Measurements from ENCODE around the gene ZNF175. TPM values are rescaled to one million over a fixed set of nuclear protein-coding genes. Genes with fewer than 3 reads are reported as not detected.
A peak's percentile ranks its signal among the peaks of the same experiment; 100 is the strongest.

The ZNF175 gene
- total and polyA plus RNA-seq, 9 of the 15 experiments (the other 6 are each of a cell fraction or from before 2014, with no cell fraction given) = 3.7 to 37.9 (median 14.0) TPM

DNA sequence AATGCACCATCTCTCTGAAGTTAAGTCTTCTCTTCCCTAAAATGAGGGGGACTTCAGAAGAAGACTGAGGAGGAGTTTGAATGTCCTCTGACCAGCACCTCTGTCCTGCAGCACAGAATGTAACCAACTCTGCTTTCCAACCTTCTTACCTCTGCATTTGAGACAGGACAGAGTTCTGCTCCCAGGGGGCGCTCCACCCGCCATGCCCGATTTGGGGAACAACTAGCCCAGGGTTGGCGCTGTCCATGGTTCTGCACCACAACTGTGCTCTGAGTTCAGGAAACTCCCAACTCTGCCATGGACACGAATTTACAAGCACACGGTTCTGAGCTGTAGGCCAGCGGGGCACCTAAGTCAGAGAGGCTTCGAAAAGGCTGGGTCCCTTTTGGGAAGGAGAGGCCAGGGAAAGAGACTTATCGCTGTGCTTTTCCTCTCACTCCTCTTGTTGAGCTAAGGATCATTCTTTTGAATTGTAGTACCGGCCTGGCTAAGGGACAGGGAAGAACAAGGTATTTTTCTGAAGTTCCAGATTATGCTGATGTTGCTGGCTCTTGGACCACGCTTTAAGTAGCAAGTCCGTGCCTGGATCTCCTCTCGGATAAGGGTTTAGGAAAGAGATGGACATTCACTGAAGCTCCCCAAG is 37.0 kb downstream of the ZNF175 start (continued):
- no peak for TF ChIP-seq ADNP (tag; IDR thresholded peaks at IDR 0.05)
- no peak for TF ChIP-seq STAT5B (CRISPR knock-in tag; IDR thresholded peaks at IDR 0.05)
- TF ChIP-seq PRMT5 (CRISPR knock-in tag; IDR thresholded peaks at IDR 0.05) = peak; percentile 97
- TF ChIP-seq HMG20B (CRISPR knock-in tag; IDR thresholded peaks at IDR 0.05) = no peak
- peak; percentile 50; the same call in 1 of the 2 replicates for TF ChIP-seq ZNF311 (CRISPR knock-in tag; IDR thresholded peaks at IDR 0.05)
- TF ChIP-seq PTTG1 (tag; IDR thresholded peaks at IDR 0.05; ENCODE audit: low read depth) = no peak
- no peak for TF ChIP-seq POLR3A (IDR thresholded peaks at IDR 0.05; ENCODE audit: borderline replicate concordance, extremely low read depth, insufficient read depth, insufficient read length)
- TF ChIP-seq ZBTB1 (CRISPR knock-in tag; IDR thresholded peaks at IDR 0.05; ENCODE audit: borderline replicate concordance, low read depth) = peak; percentile 82; the same call in 1 of the 2 replicates
- TF ChIP-seq ZNF384 (IDR thresholded peaks at IDR 0.05; ENCODE audit: low read depth, low read length) = 0 out of 2 replicates have a peak, but pooled peaks have one; percentile 35
- no peak for TF ChIP-seq NR2F6 (CRISPR knock-in tag; IDR thresholded peaks at IDR 0.05)
- no peak for TF ChIP-seq MED1 (CRISPR knock-in tag; IDR thresholded peaks at IDR 0.05; ENCODE audit: borderline replicate concordance)
- 0 out of 2 replicates have a peak, but pooled peaks have one; percentile 24 for TF ChIP-seq TCFL5 (CRISPR knock-in tag; conservative IDR thresholded peaks at IDR 0.05)
- no peak for TF ChIP-seq PRPF4 (IDR thresholded peaks at IDR 0.05; ENCODE audit: insufficient read depth, low read depth, low read length, poor library complexity, severe bottlenecking)
- TF ChIP-seq C11orf30 (IDR thresholded peaks at IDR 0.05; ENCODE audit: low read depth) = no peak
- no peak for TF ChIP-seq ZSCAN32 (CRISPR knock-in tag; IDR thresholded peaks at IDR 0.05)
- TF ChIP-seq ESRRB (CRISPR knock-in tag; IDR thresholded peaks at IDR 0.05; ENCODE audit: borderline replicate concordance) = no peak
- no peak for TF ChIP-seq NCOA2 (IDR thresholded peaks at IDR 0.05; ENCODE audit: partially characterized antibody in 2 of 2)
- TF ChIP-seq EP400 (IDR thresholded peaks at IDR 0.05) = no peak
- no peak for TF ChIP-seq POLR2H (tag; IDR thresholded peaks at IDR 0.05; ENCODE audit: low read depth)
- TF ChIP-seq ARID1B (IDR thresholded peaks at IDR 0.05) = 0 out of 2 replicates have a peak, but pooled peaks have one; percentile 21
- TF ChIP-seq, protein P1, sequence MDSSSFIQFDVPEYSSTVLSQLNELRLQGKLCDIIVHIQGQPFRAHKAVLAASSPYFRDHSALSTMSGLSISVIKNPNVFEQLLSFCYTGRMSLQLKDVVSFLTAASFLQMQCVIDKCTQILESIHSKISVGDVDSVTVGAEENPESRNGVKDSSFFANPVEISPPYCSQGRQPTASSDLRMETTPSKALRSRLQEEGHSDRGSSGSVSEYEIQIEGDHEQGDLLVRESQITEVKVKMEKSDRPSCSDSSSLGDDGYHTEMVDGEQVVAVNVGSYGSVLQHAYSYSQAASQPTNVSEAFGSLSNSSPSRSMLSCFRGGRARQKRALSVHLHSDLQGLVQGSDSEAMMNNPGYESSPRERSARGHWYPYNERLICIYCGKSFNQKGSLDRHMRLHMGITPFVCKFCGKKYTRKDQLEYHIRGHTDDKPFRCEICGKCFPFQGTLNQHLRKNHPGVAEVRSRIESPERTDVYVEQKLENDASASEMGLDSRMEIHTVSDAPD (CRISPR knock-in tag; IDR thresholded peaks at IDR 0.05) = no peak
- no peak for TF ChIP-seq NRF1 (conservative IDR thresholded peaks at IDR 0.05 in 1 of 2, IDR thresholded peaks at IDR 0.05 in 1 of 2)
- TF ChIP-seq, protein P2, sequence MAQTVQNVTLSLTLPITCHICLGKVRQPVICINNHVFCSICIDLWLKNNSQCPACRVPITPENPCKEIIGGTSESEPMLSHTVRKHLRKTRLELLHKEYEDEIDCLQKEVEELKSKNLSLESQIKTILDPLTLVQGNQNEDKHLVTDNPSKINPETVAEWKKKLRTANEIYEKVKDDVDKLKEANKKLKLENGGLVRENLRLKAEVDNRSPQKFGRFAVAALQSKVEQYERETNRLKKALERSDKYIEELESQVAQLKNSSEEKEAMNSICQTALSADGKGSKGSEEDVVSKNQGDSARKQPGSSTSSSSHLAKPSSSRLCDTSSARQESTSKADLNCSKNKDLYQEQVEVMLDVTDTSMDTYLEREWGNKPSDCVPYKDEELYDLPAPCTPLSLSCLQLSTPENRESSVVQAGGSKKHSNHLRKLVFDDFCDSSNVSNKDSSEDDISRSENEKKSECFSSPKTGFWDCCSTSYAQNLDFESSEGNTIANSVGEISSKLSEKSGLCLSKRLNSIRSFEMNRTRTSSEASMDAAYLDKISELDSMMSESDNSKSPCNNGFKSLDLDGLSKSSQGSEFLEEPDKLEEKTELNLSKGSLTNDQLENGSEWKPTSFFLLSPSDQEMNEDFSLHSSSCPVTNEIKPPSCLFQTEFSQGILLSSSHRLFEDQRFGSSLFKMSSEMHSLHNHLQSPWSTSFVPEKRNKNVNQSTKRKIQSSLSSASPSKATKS (CRISPR knock-in tag; IDR thresholded peaks at IDR 0.05) = no peak
- peak; percentile 51 to 96; a peak in 2 of 4 replicates for TF ChIP-seq MAZ (CRISPR knock-in tag; conservative IDR thresholded peaks at IDR 0.05 in 1 of 2, IDR thresholded peaks at IDR 0.05 in 1 of 2)
- no peak for TF ChIP-seq TAF15 (IDR thresholded peaks at IDR 0.05; ENCODE audit: low read depth, low read length)
- no peak for TF ChIP-seq FOXA3 (CRISPR knock-in tag; conservative IDR thresholded peaks at IDR 0.05 in 1 of 2, IDR thresholded peaks at IDR 0.05 in 1 of 2)

Measured in K562 (cell line).